DMS79 treated with DMSO at 0.1 percent for 48 hours (cell line): Measurements from ENCODE around the gene HCAR3.
A peak's percentile ranks its signal among the peaks of the same experiment; 100 is the strongest.
"Not testable (repeated sequence)": the region's sequence is repeated elsewhere in the genome, so short reads cannot be mapped to it uniquely, and the experiment has no call there.

Experiments
- DNase-seq: peaks from one replicate; lab custom pipeline; 2025; lab: John Stamatoyannopoulos, UW

Gene HCAR3

GRCh38 chr12:122722387-122722786 lies 5.8 kb upstream of the HCAR3 start:
- no peak for DNase-seq

DNA sequence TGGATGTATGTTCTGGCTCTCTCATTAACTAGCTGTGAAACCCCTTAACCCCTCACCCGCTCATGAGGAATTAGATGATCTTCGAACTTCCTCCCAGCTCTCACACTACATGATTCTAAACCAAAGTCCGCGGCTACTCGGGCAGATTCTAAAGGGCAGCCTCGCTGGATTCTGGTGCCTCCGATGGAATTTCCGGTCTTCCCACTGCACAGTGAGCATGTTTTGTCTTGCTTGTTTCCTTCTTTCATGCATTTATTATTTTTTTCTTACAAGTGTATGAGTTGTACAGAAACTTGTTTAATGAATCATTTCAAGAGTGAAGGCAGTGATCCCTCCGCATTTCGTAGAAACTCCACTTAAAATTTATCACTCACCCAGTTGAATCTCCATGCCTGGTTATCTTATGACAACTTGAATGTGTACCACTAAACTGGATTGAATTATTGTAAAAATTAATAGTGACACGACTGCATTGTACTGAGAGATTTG lies 4.5 kb upstream of the HCAR3 start:
- no peak for DNase-seq

DNA sequence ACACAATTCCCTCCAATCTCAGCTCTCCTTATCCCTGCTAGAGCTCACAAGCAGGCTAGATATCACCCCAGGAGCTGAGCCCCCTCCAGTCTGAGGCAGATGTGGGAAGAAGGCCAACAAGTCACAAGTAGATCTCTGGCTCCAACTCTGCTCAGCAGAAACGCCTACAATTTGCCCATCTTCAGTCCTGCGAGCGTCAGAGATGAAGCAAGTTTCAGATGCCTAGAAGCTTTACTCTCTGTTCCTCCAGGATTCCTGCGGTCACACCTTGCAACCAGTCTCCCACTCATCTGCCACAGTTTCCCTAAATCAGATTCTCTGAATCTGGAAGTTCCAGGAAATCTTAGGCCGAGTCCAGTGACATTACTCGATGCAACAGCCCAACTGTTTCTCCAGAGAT lies 1.4 kb downstream of the HCAR3 start:
- DNase-seq: not testable (repeated sequence)

DNA sequence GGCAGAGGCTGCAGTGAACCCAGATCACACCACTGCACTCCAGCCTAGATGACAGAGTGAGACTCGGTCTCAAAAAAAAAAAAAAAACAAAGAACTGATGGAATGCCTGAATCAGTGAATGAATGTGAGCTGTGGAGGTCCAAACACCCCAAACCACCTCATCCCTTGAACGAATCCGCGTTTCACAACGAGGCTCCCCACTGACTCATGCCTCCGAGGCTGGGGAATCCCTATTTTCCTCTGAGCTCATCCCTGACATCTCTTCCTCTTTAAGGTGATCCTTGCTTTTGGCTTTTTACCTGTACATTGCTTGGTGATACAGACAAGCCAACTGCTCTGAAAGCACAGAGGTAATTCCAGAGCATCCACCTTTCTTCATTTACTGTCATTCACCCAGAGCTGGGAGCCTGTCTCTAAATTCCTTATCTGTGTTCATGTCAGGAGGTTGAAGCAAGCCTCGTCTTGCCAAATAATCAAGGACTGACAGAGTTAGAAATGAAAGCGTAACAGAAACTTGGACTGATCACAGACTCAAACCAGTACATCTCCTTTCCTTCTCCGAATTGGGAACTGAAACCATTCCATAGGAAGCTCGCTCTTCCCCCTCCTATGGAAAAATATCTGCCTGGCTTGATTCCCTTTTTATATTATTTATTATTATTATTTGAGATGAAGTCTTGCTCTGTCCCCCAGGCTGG lies 3.0 kb downstream of the HCAR3 start:
- not testable (repeated sequence) for DNase-seq

GRCh38 chr12:122711266-122711665 lies 5.3 kb downstream of the HCAR3 start:
- DNase-seq: not testable (repeated sequence)

DNA sequence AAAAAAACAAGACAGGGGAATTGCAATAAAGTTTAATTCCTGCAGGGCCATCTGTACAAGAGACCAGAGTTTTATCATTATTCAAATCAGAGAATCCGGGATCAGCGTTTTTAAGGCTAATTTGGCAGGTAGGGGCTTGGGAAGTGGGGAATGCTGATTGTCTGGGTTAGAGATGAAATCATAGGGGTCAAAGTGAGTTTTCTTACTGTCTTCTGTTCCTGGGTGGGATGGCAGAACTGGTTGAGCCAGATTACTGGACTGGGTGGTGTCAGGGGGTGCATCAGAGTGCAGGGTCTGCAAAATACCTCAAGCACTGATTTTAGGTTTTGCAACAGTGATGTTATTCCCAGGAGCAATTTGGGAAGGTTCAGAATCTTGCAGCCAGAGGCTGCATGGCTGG lies 6.3 kb downstream of the HCAR3 start:
- not testable (repeated sequence) for DNase-seq

- not testable (repeated sequence) for DNase-seq
Observed at GRCh38 chr12:122709287-122709686, 7.3 kb downstream of the HCAR3 start.

DNA sequence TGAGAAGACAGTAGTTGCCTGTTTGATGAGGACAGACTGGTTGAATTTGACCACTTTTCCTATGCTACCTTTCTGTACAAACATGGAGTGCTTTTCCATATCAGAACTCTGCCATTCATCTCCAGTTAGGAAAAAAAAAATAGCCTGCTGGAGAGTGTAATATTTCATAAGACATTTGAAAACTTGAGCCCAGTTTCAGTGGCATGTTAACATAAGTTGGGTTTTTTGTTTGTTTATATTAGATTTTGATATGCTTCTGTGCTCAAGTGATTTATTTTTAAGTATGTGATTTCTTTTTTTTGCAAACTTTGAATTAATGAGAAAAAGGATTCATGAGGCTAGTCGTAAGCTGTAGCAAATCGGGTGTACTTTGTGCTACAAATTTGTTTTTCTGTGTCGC lies 12.8 kb downstream of the HCAR3 start:
- DNase-seq: not testable (repeated sequence)

- DNase-seq: peak; percentile 33
Observed at GRCh38 chr12:122702890-122703611, 13.6 kb downstream of the HCAR3 start, which contains the start of gene HCAR2. TSS of gene HCAR2 (minus strand) at chr12:122703357. CDS start at chr12:122703283, 74 bp downstream.

DNA sequence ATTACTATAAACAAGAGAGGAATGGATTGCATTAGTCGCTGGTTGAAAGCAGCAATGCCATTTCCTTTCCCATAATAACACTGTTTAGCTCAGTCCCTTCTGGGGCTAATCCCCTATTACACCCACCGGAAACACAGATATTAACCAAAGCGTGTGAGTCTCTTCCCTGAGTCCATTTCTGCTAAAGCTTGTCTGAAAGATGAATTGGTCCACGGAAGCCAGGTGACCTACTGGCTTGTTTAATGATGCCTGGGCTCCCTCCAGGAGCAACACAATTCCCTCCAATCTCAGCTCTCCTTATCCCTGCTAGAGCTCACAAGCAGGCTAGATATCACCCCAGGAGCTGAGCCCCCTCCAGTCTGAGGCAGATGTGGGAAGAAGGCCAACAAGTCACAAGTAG lies 15.1 kb downstream of the HCAR3 start:
- not testable (repeated sequence) for DNase-seq

DNA sequence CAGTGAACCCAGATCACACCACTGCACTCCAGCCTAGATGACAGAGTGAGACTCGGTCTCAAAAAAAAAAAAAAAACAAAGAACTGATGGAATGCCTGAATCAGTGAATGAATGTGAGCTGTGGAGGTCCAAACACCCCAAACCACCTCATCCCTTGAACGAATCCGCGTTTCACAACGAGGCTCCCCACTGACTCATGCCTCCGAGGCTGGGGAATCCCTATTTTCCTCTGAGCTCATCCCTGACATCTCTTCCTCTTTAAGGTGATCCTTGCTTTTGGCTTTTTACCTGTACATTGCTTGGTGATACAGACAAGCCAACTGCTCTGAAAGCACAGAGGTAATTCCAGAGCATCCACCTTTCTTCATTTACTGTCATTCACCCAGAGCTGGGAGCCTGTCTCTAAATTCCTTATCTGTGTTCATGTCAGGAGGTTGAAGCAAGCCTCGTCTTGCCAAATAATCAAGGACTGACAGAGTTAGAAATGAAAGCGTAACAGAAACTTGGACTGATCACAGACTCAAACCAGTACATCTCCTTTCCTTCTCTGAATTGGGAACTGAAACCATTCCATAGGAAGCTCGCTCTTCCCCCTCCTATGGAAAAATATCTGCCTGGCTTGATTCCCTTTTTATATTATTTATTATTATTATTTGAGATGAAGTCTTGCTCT lies 16.4 kb downstream of the HCAR3 start:
- DNase-seq: not testable (repeated sequence)

DNA sequence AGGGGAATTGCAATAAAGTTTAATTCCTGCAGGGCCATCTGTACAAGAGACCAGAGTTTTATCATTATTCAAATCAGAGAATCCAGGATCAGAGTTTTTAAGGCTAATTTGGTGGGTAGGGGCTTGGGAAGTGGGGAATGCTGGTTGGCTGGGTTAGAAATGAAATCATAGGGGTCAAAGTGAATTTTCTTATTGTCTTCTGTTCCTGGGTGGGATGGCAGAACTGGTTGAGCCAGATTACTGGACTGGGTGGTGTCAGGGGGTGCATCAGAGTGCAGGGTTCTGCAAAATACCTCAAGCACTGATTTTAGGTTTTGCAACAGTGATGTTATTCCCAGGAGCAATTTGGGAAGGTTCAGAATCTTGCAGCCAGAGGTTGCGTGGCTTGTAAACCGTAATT lies 19.7 kb downstream of the HCAR3 start:
- not testable (repeated sequence) for DNase-seq

DNA sequence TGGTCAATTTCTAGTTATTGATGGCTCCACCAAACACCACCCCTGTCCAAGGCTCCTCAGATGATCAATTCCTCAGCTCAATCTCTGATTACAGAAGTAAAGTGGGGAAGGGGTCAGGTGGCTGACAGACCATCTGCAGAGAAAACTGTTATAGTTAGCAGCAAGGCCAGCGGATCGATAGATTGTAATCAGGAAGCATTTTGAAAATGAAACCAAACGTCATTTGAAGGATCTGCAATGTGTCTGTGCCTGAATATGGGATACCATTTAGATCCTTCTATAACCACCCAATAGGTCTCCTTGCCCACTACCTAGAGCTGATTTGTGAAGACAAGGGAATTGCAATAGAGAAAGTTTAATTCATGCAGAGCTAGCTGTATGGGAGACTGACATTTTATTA lies 25.0 kb downstream of the HCAR3 start:
- no peak for DNase-seq

- DNase-seq: no peak
Observed at GRCh38 chr12:122688291-122688690, 28.3 kb downstream of the HCAR3 start.

DNA sequence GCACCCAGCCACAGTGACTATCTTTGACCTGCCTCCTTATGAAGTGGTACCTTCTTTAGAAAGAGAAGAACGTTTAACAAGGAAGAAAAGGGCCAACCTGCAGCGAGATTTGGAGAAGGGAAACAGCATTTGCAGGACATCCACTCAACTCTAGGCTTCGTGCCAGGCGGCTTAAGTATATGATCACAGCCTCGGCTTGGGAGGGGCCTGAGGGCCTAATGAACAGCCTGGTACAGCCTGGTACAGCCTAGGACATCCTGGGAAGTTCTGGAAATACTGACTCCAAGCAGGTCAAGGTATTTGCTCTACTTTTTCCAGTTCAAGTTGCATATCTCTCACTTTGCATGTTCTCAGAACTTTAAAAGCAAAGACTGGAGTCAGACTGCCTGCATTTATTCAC lies 29.5 kb downstream of the HCAR3 start:
- DNase-seq: peak; percentile 81

DNA sequence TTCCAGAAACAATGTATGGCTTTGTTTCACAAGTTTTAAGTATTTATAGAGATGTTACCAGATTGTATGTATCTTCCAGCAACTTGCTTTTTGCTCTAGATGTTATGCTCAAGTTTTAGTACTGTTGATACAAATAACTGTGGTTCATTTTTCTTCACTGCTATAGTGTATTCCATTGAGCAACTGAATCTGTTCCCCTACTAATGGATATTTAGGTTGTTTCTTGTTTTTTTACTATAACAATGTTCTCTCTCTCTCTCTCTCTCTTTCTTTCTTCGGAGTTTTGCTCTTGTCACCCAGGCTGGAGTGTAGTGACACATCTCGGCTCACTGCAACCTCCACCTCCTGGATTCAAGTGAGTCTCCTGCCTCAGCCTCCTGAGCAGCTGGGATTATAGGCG lies 30.1 kb downstream of the HCAR3 start:
- no peak for DNase-seq

GRCh38 chr12:122684297-122684813 lies 32.3 kb downstream of the HCAR3 start:
- no peak for DNase-seq

DNA sequence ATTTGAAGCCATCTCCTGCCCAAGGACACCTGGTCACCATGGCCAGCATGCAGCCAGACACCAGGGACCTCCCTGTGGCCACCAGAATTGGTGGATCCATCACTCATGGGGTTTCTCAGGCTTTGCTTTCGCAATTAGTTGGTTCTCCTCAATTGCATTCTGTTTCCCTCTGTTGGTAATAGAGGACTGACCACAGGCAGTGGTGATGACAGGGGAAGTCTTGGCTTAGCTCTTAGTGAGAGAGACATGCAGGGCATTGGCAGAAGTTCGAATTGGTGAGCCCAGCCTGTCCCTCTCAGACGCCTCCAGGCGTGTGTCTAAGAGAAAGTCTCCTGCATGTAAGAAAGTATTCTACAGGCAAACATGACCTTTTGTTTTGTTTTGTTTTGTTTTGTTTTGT lies 34.8 kb downstream of the HCAR3 start:
- no peak for DNase-seq

DNA sequence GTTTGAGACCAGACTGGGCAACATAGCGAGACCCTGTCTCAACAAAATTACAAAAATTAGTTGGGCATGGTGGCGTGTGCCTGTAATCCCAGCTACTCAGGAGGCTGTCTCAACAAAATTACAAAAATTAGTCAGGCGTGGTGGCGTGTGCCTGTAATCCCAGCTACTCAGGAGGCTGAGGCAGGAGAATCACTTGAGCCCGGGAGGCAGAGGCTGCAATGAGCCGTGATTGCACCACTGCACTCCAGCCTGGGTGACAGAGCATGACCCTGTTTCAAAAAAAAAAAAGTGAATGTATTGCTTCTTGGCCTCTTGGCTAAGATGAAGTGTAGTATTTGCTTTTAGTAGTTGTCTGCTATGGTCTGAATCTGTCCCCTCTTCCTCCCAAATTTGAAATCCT lies 35.6 kb downstream of the HCAR3 start:
- DNase-seq: not testable (repeated sequence)

DNA sequence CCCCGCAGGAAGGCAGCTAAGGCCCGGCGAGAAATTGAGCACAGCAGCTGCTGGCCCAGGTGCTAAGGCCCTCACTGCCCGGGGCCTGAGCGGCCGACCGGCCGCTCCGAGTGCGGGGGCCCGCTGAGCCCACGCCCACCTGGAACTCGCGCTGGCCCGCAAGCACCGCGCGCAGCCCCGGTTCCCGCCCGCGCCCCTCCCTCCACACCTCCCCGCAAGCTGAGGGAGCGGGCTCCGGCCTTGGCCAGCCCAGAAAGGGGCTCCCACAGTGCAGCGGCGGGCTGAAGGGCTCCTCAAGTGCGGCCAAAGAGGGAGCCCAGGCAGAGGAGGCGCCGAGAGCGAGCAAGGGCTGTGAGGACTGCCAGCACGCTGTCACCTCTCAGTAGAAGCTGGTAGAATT lies 39.8 kb downstream of the HCAR3 start:
- DNase-seq: not testable (repeated sequence)

- not testable (repeated sequence) for DNase-seq
Observed at GRCh38 chr12:122676015-122676414, 40.6 kb downstream of the HCAR3 start.

DNA sequence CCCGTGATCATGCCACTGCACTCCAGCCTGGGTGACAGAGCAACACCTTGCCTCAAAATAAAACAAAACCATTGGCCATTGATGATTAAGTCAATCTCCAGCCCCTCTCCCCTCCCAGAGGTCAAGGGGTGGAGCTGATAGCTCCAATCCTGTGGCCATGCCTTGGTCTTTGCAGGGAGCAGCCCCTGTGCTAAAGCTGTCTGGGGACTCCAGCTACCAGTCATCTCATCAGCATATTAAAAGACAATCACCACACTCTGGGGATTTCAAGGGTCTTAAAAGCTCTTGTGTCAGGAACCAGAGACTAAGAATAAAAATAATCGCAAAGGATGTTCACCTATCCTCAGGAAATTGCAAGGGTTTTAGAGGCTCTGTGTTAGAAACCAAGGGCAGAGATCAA lies 44.1 kb downstream of the HCAR3 start:
- no peak for DNase-seq
